PC-3 (cell line): ENCODE data around the gene CYTH4.

Experiments used
- CTCF ChIP-seq: fragments of 300-600 bp; sonication (generic); conservative IDR thresholded peaks from 2 replicates; pipeline ENCODE4 v1.5.1; 2017; ENCODE audit warnings: antibody characterized with exemption, low read depth, mild to moderate bottlenecking, low read length
- EZH2phosphoT487 ChIP-seq: fragments of 300-600 bp; sonication (generic); IDR thresholded peaks from 2 replicates; pipeline ENCODE4 v1.6.1; 2018; ENCODE audit warnings: mild to moderate bottlenecking, antibody characterized with exemption, low read length, borderline replicate concordance

- TF ChIP-seq CTCF = no peak
- TF ChIP-seq EZH2phosphoT487 = no peak
Measured at GRCh38 chr22:37249986-37250385, 32.3 kb upstream of the CYTH4 start.
